HEK293T (cell line): Measurements from ENCODE around the gene TTC31.

ENCODE experiments used
- ARNT ChIP-seq: fragments of 450-650 bp; IDR thresholded peaks from 2 replicates; pipeline ENCODE4 v1.6.1; 2017; ENCODE audit warnings: mild to moderate bottlenecking
- BHLHE40 ChIP-seq: fragments of 450-650 bp; IDR thresholded peaks from 2 replicates; pipeline ENCODE4 v1.6.1; 2016; ENCODE audit warnings: mild to moderate bottlenecking, moderate library complexity, borderline replicate concordance
- FOXA1 ChIP-seq: fragments of 450-650 bp; IDR thresholded peaks from 2 replicates; pipeline ENCODE4 v1.6.1; 2016; ENCODE audit warnings: mild to moderate bottlenecking
- FOXK2 ChIP-seq: fragments of 450-650 bp; IDR thresholded peaks from 2 replicates; pipeline ENCODE4 v1.6.1; 2016; ENCODE audit warnings: mild to moderate bottlenecking
- FOXM1 ChIP-seq: fragments of 450-650 bp; IDR thresholded peaks from 2 replicates; pipeline ENCODE4 v1.6.1; 2017; ENCODE audit warnings: mild to moderate bottlenecking, borderline replicate concordance
- L3MBTL2 ChIP-seq: fragments of 450-650 bp; conservative IDR thresholded peaks from 2 replicates; pipeline ENCODE4 v1.6.1; 2016; ENCODE audit warnings: mild to moderate bottlenecking
- LEF1 ChIP-seq: fragments of 450-650 bp; IDR thresholded peaks from 2 replicates; pipeline ENCODE4 v1.6.1; 2017; ENCODE audit warnings: mild to moderate bottlenecking, borderline replicate concordance
- PKNOX1 ChIP-seq: fragments of 450-650 bp; IDR thresholded peaks from 2 replicates; pipeline ENCODE4 v1.6.1; 2016
- SP1 ChIP-seq: fragments of 450-650 bp; IDR thresholded peaks from 2 replicates; pipeline ENCODE4 v1.6.1; 2017
- SUZ12 ChIP-seq: fragments of 450-650 bp; IDR thresholded peaks from 2 replicates; pipeline ENCODE4 v1.6.1; 2016; ENCODE audit warnings: mild to moderate bottlenecking
- TARDBP ChIP-seq: fragments of 450-650 bp; IDR thresholded peaks from 2 replicates; pipeline ENCODE4 v1.6.1; 2016

GRCh38 chr2:74536166-74536950 lies 53.5 kb downstream of the TTC31 start:
- TF ChIP-seq TARDBP (no peak), FOXK2 (no peak), SUZ12 (no peak), L3MBTL2 (no peak), FOXM1 (no peak), LEF1 (no peak), FOXA1 (no peak), BHLHE40 (no peak), SP1 (no peak), PKNOX1 (no peak), ARNT (no peak)
